DOHH2 (cell line): ENCODE measurements around the gene KRTAP22-1.

ENCODE experiments used
- H3F3A ChIP-seq: fragments of 200-600 bp; sonication (generic), shearing (Covaris generic); 2 replicates; pipeline ENCODE4 v1.6.0; 2016; ENCODE audit warnings: antibody characterized with exemption, mild to moderate bottlenecking; ENCODE audit not compliant: control insufficient read depth, insufficient read depth
- H3K27ac ChIP-seq: fragments of 200-600 bp; sonication (generic); 2 replicates; pipeline ENCODE4 v1.5.1; 2014; ENCODE audit warnings: low read depth, mild to moderate bottlenecking, low read length, moderate library complexity
- H3K27me3 ChIP-seq: fragments of 200-600 bp; sonication (generic); 2 replicates; pipeline ENCODE4 v1.6.1; 2014; ENCODE audit warnings: mild to moderate bottlenecking, low read length, mixed read lengths; ENCODE audit not compliant: control insufficient read depth
- H3K36me3 ChIP-seq: fragments of 200-600 bp; sonication (generic); 2 replicates; pipeline ENCODE4 v1.6.1; 2014; ENCODE audit warnings: mild to moderate bottlenecking, low read length, moderate library complexity, mixed read lengths; ENCODE audit not compliant: control insufficient read depth
- H3K4me1 ChIP-seq: fragments of 200-600 bp; sonication (generic); 2 replicates; pipeline ENCODE4 v1.6.1; 2014; ENCODE audit warnings: mild to moderate bottlenecking, low read length, mixed read lengths; ENCODE audit not compliant: control insufficient read depth
- H3K4me2 ChIP-seq: fragments of 200-600 bp; sonication (generic); 2 replicates; pipeline ENCODE4 v1.6.0; 2014; ENCODE audit warnings: mild to moderate bottlenecking, low read length, moderate library complexity
- H3K4me3 ChIP-seq: fragments of 200-600 bp; sonication (generic); 2 replicates; pipeline ENCODE4 v1.5.1; 2014; ENCODE audit warnings: mild to moderate bottlenecking, low read length, mixed read lengths
- H3K79me2 ChIP-seq: fragments of 200-600 bp; sonication (generic); 2 replicates; pipeline ENCODE4 v1.6.1; 2014; ENCODE audit warnings: mild to moderate bottlenecking, low read length, mixed read lengths; ENCODE audit not compliant: control insufficient read depth
- H3K9me2 ChIP-seq: fragments of 200-600 bp; sonication (generic); replicated peaks from 2 replicates; pipeline ENCODE4 v1.6.1; 2014; ENCODE audit warnings: mild to moderate bottlenecking, low read length, mixed read lengths; ENCODE audit not compliant: control insufficient read depth
- H3K9me3 ChIP-seq: fragments of 200-600 bp; sonication (generic); 2 replicates; pipeline ENCODE4 v1.6.1; 2014; ENCODE audit warnings: antibody characterized with exemption, low read length, mixed read lengths; ENCODE audit not compliant: control insufficient read depth, insufficient read depth
- H4K20me1 ChIP-seq: fragments of 200-600 bp; sonication (generic); 2 replicates; pipeline ENCODE4 v1.6.0; 2014; ENCODE audit warnings: low read depth, mild to moderate bottlenecking, antibody characterized with exemption, low read length, moderate library complexity; ENCODE audit not compliant: control insufficient read depth, insufficient read depth
- EZH2phosphoT487 ChIP-seq: fragments of 200-600 bp; sonication (generic); IDR thresholded peaks from 2 replicates; pipeline ENCODE4 v1.6.1; 2017; ENCODE audit warnings: borderline replicate concordance, mild to moderate bottlenecking, antibody characterized with exemption, low read length, moderate library complexity, mixed read lengths
- TF ChIP-seq, protein P1 (sequence below): fragments of 200-600 bp; sonication (generic); IDR thresholded peaks from one replicate; pipeline ENCODE4 v1.5.1; 2014; ENCODE audit warnings: antibody characterized with exemption, mild to moderate bottlenecking, low read depth, low read length; ENCODE audit not compliant: poor library complexity, severe bottlenecking

The KRTAP22-1 gene

DNA sequence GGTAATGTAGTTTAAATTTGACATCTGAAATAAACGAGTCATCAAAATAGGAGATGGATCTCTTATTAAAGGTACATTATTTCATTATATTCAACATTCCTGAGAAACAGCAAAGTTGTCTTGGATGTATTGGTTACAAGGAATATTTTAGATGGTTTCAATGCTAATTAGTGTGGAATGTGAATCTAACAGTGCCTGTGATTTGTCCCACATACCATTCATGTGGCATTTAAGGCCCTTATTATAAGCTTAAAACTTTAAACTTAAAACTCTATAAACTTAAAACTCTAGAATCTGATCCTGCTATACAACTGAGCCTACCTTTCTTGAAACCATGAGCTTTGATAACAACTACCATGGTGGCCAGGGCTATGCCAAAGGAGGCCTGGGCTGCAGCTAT, at the start of gene KRTAP22-1:
Gene KRTAP22-1 (plus strand): TSS at position 301 of the 400 bp plus-strand sequence.
- no peaks in the 10 kb centered on the region for H3K27me3 ChIP-seq
- H3K9me2 ChIP-seq: no peaks in the 10 kb centered on the region
- H3K36me3 ChIP-seq: no peaks in the 10 kb centered on the region
- no peak within 1 kb of the TSS for H3K4me3 ChIP-seq
- TF ChIP-seq, protein P1, sequence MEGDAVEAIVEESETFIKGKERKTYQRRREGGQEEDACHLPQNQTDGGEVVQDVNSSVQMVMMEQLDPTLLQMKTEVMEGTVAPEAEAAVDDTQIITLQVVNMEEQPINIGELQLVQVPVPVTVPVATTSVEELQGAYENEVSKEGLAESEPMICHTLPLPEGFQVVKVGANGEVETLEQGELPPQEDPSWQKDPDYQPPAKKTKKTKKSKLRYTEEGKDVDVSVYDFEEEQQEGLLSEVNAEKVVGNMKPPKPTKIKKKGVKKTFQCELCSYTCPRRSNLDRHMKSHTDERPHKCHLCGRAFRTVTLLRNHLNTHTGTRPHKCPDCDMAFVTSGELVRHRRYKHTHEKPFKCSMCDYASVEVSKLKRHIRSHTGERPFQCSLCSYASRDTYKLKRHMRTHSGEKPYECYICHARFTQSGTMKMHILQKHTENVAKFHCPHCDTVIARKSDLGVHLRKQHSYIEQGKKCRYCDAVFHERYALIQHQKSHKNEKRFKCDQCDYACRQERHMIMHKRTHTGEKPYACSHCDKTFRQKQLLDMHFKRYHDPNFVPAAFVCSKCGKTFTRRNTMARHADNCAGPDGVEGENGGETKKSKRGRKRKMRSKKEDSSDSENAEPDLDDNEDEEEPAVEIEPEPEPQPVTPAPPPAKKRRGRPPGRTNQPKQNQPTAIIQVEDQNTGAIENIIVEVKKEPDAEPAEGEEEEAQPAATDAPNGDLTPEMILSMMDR: no peak
- no peak for TF ChIP-seq EZH2phosphoT487
- no peaks in the 10 kb centered on the region for H3K9me3 ChIP-seq
- H3F3A ChIP-seq: no peaks in the 10 kb centered on the region
- H3K4me2 ChIP-seq: no peak within 1 kb of the TSS
- no peak within 1 kb of the TSS for H3K27ac ChIP-seq
- no peaks in the 10 kb centered on the region for H3K79me2 ChIP-seq
- no peaks in the 10 kb centered on the region for H4K20me1 ChIP-seq
- H3K4me1 ChIP-seq: no peaks in the 10 kb centered on the region

DNA sequence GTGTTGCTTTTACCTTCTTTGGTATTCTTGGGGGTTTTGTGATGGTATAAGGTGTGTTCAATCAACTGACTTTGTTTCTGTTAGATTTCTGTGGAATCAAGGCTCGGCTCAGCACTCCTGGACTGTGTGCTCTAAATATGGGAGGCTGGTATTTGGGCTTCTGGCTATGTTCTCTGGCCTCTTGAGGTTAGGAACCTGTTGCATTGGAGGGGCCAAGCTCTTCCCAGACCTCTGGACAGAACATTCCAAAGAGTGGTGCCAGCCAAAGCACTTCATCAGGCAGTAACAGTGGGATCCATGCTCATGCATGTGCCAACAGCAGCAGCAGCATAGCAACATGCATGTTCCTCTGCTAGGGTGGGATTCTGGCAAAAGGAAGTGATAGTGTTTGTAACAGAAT, 48.1 kb upstream of the KRTAP22-1 start:
- H3K4me3 ChIP-seq: no peak overlapping the region
- H3K4me2 ChIP-seq: no peak overlapping the region
- no peaks in the 10 kb centered on the region for H3K27me3 ChIP-seq
- H3K79me2 ChIP-seq: no peaks in the 10 kb centered on the region
- H3K4me1 ChIP-seq: no peaks in the 10 kb centered on the region
- no peak for TF ChIP-seq EZH2phosphoT487
- TF ChIP-seq, protein P1: no peak
- H3F3A ChIP-seq: no peaks in the 10 kb centered on the region
- H3K9me3 ChIP-seq: no peaks in the 10 kb centered on the region
- H3K36me3 ChIP-seq: no peaks in the 10 kb centered on the region
- no peaks in the 10 kb centered on the region for H4K20me1 ChIP-seq
- no peak overlapping the region for H3K27ac ChIP-seq
- no peaks in the 10 kb centered on the region for H3K9me2 ChIP-seq

DNA sequence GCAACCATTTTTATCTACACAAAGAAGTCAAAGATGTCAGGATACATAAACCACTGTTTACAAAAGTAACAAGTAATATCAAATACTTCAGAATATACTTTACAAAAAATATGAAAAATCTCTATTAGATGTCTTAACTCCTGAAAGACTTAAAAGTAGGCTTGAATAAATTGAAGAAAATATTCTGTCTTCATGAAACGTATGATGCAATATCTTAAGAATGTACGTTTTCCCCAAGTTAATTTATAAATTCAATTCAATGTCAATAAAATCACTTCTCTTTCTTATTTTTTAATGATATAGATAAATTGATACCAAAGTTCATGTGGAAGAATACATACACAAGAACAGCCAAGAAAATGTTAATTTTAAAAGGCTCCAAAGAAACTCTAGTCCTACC, 45.8 kb upstream of the KRTAP22-1 start:
- Histone ChIP-seq H3F3A (no peaks in the 10 kb centered on the region), H3K4me3 (no peak overlapping the region), H3K27ac (no peak overlapping the region), H3K9me2 (no peaks in the 10 kb centered on the region), H3K9me3 (no peaks in the 10 kb centered on the region), H3K4me1 (no peaks in the 10 kb centered on the region), H4K20me1 (no peaks in the 10 kb centered on the region), H3K27me3 (no peaks in the 10 kb centered on the region), H3K79me2 (no peaks in the 10 kb centered on the region), H3K4me2 (no peak overlapping the region), H3K36me3 (no peaks in the 10 kb centered on the region)
- TF ChIP-seq, protein P1: no peak
- no peak for TF ChIP-seq EZH2phosphoT487
